Activated CD8-positive, alpha-beta memory T cell treated with anti-CD3 and anti-CD28 coated beads for 36 hours (primary cell): ENCODE results near the gene BIRC3. TPM values are rescaled to one million over a fixed set of nuclear protein-coding genes. Genes with fewer than 3 reads are reported as not detected.
"Not testable (repeated sequence)": the region's sequence is repeated elsewhere in the genome, so short reads cannot be mapped to it uniquely, and the experiment has no call there.

Experiments used
- CTCF ChIA-PET: fragments of 350-600 bp; sonication (Branson Sonifier 250); formaldehyde crosslinking; loops from one replicate; lab custom pipeline; 2021; ENCODE audit warnings: antibody characterized with exemption; lab: Charles Lee
- POLR2A ChIA-PET: fragments of 350-600 bp; sonication (Branson Sonifier 250); formaldehyde crosslinking; loops from one replicate; lab custom pipeline; 2021; ENCODE audit warnings: antibody characterized with exemption; lab: Charles Lee
- total RNA-seq, 2 experiments: library from RNA; stranded (reverse); gene quantifications; one replicate each; pipeline ENCODE4 v1.2.3, GENCODE V29; 2021

Gene BIRC3
- total RNA-seq, 2 experiments from 2014 or later: 171 to 177 TPM

DNA sequence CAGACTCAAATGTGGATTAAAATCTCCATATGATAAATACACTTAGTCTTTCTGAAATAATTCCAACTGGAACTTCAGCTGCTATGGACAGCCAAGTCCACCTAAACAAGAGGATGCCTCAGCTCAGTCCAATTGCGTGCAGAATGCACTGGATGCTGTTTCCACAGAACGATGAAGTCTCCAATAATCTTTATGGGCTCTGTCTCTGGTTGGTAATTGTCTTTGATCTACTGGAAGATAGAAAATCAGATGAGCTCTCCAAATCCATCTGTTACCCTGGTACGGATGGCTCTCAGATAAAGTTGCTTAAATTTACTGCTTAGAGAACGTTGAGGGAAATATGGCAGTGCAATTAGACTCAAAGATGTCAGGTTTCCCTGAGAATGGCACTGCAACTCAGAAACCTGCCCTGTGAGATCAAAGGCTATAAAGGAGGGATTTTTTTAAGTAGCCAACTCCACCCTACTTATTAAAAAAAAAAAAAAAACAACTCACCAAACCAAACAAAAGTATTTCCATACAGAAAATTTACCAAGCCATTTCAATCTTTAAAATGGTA lies 859 bp upstream of the BIRC3 start:
- POLR2A ChIA-PET: no interaction called here
- CTCF ChIA-PET: interaction anchor here (1.1 to 1.6 kb wide), 3 partner anchors 19 to 33 kb away, joined by 3 to 7 read pairs (median 4); no protein-coding TSS in a partner anchor

DNA sequence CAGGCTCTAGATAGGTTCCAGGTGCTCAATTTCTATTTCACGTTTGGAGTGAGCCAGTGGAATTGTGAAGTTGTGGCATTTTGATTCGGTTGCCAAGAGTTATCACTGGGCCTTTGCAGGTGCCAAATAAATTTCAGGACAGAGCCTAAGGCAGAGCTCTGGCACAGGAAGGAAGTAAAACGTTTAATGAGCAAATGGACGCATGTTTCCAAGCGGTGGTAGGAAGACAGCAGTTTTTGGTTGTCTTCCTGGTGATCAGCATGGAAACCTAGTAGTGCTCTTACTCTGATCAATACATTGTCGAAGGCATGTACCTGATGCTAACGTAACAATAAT lies 452 bp downstream of the BIRC3 start:
- ChIA-PET CTCF (interaction anchor here (0.8 to 2.9 kb wide), 5 partner anchors 8 to 134 kb away, joined by 3 to 25 read pairs (median 3); no protein-coding TSS in a partner anchor), POLR2A (interaction anchor here (0.9 to 1.6 kb wide), 4 partner anchors 12 to 135 kb away, joined by 3 to 7 read pairs (median 4); no protein-coding TSS in a partner anchor)

DNA sequence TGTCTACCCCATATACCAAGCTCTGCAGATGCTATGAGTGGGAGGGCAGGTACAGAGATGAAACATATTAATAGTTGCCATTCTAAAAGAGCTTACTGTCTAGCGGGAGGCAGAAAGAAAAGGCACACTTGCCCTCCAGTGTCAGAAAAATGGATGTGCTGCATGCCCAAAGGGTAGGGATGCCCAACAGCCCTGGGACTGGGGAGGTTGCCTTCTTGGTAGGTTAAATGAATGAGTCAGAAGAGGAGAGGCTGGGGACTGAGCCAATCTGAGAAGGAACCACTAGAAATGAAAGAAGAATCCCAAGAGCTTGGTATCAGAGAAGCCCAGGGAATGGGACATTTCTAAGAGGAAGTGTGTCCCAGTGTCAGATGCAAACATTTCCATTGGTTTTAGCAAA lies 1.2 kb downstream of the BIRC3 start:
- ChIA-PET POLR2A (interaction anchor here (0.8 to 1.6 kb wide), 5 partner anchors 12 to 135 kb away, joined by 3 to 7 read pairs (median 4); no protein-coding TSS in a partner anchor), CTCF (interaction anchor here (0.8 to 2.9 kb wide), 7 partner anchors 9 to 133 kb away, joined by 3 to 25 read pairs (median 3); no protein-coding TSS in a partner anchor)

DNA sequence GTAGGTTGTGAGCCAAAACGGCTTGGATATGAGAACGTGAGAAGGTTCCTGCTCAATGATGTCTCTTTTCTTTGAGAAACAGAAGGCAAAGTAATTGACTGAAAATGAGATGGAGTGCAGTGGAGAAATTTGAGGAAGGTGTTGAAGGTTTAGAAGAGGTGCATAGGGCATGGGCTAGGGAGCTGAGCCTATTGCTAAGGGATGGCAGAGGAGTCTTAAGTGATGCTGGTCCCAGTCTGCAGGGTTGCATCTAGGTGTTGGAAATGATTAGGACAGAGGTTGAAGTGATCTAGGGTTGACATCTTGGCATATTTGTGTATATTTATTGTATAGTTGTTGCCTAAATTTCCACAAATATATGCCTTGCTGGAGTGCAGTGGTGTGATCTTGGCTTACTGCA lies 2.3 kb downstream of the BIRC3 start:
- CTCF ChIA-PET: interaction anchor here (1.4 to 2.9 kb wide), 3 partner anchors 10 to 32 kb away, joined by 3 to 25 read pairs (median 4); no protein-coding TSS in a partner anchor
- POLR2A ChIA-PET: interaction anchor here (0.7 to 2.3 kb wide), 5 partner anchors 8 to 132 kb away, joined by 3 to 11 read pairs (median 4); no protein-coding TSS in a partner anchor

DNA sequence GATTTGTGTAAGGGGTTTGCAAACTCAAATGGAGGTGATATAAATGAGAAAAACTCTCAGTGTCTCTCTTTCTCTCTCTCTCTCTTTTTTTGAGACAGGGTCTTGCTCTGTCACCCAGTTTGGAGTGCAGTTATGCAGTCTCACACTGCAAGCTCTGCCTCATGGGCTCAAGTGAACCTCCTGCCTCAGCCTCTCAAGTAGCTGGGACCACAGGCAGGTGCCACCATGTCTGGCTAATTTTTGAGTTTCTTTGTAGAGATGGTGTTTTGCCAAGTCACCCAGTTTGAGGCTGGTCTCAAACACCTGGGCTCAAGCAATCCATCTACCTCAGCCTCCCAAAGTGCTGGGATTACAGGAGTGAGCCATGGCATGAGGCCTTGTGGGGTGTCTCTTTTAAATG lies 2.9 kb downstream of the BIRC3 start:
- CTCF ChIA-PET: interaction anchor here (1.3 to 2.9 kb wide), 3 partner anchors 22 to 32 kb away, joined by 3 to 25 read pairs (median 4); no protein-coding TSS in a partner anchor
- POLR2A ChIA-PET: interaction anchor here (0.6 to 2.3 kb wide), 4 partner anchors 19 to 269 kb away, joined by 3 to 11 read pairs (median 3); no protein-coding TSS in a partner anchor

DNA sequence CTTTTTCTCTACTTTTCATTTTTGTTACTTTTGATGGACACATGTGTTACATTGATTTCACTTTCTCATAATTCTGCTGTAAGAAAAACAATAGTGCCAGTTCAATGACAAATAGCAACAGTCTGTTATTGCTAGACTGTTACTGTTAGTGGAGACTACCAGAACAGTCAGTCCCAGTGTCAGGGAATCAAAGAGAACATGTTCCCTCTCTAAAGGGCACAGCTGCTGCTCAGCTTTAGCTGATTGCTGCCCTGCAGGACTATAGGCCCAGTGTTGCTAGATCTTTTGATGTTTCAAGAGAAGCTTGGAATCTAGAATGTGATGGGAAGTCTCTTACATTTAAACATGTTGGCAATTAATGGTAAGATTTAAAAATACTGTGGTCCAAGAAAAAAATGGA lies 3.4 kb downstream of the BIRC3 start:
- POLR2A ChIA-PET: interaction anchor here (0.6 to 2.3 kb wide), 2 partner anchors 26 to 269 kb away, joined by 3 to 11 read pairs; no protein-coding TSS in a partner anchor
- CTCF ChIA-PET: interaction anchor here (1.3 to 2.9 kb wide), 3 partner anchors 22 to 33 kb away, joined by 3 to 25 read pairs (median 4); no protein-coding TSS in a partner anchor

DNA sequence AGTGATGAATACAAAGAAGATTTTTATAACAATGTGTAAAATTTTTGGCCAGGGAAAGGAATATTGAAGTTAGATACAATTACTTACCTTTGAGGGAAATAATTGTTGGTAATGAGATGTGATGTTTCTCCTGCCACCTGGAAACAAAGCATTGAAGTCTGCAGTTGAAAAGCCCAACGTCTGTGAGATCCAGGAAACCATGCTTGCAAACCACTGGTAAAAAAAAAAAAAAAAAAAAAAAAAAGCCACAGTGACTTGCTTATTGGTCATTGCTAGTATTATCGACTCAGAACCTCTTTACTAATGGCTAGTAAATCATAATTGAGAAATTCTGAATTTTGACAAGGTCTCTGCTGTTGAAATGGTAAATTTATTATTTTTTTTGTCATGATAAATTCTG lies 5.3 kb downstream of the BIRC3 start:
- ChIA-PET CTCF (interaction anchor here (0.9 kb wide), 1 partner anchor 20 kb away, joined by 3 read pairs; no protein-coding TSS in a partner anchor), POLR2A (no interaction called here)

DNA sequence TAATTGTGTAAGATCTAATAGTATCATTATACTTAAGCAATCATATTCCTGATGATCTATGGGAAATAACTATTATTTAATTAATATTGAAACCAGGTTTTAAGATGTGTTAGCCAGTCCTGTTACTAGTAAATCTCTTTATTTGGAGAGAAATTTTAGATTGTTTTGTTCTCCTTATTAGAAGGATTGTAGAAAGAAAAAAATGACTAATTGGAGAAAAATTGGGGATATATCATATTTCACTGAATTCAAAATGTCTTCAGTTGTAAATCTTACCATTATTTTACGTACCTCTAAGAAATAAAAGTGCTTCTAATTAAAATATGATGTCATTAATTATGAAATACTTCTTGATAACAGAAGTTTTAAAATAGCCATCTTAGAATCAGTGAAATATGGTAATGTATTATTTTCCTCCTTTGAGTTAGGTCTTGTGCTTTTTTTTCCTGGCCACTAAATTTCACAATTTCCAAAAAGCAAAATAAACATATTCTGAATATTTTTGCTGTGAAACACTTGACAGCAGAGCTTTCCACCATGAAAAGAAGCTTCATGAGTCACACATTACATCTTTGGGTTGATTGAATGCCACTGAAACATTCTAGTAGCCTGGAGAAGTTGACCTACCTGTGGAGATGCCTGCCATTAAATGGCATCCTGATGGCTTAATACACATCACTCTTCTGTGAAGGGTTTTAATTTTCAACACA lies 6.4 kb downstream of the BIRC3 start:
- CTCF ChIA-PET: interaction anchor here (0.7 kb wide), 1 partner anchor 30 kb away, joined by 4 read pairs; no protein-coding TSS in a partner anchor
- POLR2A ChIA-PET: no interaction called here

DNA sequence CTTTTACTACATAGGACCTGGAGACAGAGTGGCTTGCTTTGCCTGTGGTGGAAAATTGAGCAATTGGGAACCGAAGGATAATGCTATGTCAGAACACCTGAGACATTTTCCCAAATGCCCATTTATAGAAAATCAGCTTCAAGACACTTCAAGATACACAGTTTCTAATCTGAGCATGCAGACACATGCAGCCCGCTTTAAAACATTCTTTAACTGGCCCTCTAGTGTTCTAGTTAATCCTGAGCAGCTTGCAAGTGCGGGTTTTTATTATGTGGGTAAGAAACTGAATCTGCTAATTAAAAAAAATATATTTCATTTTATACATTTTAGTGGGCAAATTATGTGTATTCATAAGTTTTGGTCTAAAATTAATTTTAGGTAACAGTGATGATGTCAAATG lies 7.8 kb downstream of the BIRC3 start:
- ChIA-PET CTCF (interaction anchor here (1.1 kb wide), 1 partner anchor 20 kb away, joined by 3 read pairs; no protein-coding TSS in a partner anchor), POLR2A (no interaction called here)

DNA sequence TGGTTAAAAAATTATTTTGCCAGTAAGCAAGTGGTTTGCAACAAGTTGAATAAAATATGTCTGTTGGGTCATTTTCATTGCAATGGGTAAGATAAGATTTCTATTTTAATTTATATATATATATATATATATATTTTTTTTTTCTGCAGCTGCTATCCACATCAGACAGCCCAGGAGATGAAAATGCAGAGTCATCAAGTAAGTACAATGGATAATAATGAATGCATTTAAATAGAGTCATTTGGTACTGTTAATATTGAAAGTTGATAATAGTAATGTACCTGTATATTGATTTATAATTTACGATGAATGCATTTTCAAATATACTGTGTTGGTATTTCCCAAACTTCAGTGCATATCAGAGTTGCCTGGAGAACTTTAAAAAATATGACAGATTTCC lies 11.5 kb downstream of the BIRC3 start:
- CTCF ChIA-PET: interaction anchor here (1.5 kb wide), 1 partner anchor 10 kb away, joined by 3 read pairs; no protein-coding TSS in a partner anchor
- POLR2A ChIA-PET: no interaction called here

DNA sequence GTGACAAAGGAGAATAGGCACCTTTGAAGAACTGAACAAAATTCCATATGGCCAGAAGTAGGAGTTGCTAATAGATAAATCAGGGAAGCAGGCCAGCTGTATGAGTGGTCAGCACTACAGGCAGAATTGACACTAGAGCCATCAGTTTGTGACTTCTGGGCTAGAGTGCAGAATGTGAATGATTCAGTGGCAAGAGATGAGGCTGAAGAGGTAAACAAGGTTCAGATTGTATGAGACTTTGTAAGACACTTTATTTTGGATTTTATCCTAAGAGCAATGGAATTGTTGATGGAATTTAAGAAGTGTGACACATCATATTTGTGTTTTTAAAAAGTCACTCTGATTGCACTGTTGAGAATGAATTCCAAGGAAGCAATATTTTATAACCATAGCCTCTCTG lies 12.9 kb downstream of the BIRC3 start:
- CTCF ChIA-PET: interaction anchor here (1.5 kb wide), 1 partner anchor 11 kb away, joined by 3 read pairs; no protein-coding TSS in a partner anchor

DNA sequence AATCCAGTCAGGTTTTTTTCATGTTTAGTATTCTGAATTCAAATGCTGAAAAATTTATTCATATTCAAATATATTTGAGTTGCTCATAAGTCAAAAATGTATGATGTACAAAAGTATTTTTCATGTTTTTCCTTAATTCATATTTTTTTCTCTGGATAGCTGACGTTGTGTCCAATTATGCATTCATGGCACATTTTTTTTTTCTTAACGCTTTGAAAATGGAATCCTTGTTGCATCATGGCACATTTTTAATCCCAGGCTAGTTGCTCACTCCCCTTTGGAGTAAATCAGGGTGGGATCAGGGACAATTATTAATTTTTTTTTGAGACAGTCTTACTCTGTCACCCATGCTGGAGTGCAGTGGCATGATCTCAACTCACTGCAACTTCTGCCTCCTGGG lies 14.1 kb downstream of the BIRC3 start:
- ChIA-PET POLR2A (no interaction called here), CTCF (no interaction called here)

More for the DNA sequence above, 12.9 kb downstream of the BIRC3 start:
- POLR2A ChIA-PET: interaction anchor here (0.6 kb wide), 1 partner anchor 11 kb away, joined by 6 read pairs; no protein-coding TSS in a partner anchor

DNA sequence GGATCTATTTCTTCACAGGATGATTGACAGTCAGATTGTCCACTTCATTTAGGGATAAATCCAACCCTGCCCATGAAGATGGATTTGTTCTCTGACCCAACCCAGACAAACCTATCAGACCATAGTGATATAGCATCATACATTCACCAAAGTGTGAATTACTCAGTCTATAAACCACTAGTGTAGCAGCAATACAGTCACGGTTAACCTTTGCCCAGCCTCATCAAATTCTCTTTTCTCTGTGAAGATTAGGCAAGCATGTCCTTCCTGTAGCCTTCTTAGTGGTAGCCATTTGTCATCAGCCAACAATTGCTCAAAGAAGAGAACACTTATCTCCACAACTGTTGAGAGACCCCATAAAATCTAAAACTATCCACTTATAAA lies 15.3 kb downstream of the BIRC3 start:
- ChIA-PET CTCF (no interaction called here), POLR2A (no interaction called here)

DNA sequence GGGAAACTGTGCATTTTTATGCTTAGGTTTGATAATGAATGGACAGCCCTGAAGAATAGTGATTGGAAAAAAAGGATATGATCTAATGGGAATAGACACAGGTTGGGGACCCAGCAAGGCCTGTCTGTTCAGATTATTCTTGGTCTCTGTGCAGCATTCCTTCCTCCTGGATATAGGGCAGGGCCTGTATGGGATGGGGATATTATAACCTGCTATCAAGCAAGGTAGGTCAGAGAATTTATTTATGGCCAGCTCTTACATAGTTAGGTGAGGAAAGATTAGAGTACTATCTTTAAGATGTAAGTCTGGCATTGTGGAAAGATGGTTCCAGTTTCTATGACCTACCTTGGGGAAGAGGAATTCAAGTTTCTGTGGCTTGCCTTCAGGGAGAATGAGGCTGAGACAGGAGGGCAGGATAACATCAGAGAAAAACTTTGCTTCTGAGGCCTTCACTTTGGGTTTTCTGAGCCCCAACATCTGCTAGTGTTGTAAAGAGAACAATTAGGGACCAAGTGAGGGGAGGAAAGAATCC lies 21.3 kb downstream of the BIRC3 start:
- ChIA-PET CTCF (no interaction called here), POLR2A (no interaction called here)

DNA sequence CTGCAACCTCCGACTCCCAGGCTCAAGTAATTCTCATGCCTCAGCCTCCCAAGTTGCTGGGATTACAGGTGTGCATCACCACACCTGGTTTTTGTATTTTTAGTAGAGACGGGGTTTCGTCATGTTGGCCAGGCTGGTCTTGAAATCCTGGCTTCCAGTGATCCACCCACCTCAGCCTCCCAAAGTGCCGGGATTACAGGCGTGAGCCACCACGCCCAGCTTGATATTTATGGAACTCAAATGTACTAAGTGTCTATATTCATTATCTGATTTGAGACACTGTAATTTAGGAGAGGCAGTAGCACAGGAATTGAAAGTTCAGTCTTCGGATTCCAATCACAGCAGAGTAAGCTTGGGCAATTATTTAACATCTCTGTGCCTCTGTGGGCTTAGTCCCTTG lies 24.0 kb downstream of the BIRC3 start:
- POLR2A ChIA-PET: not testable (repeated sequence)
- CTCF ChIA-PET: interaction anchor here (0.8 to 2.5 kb wide), 14 partner anchors 8 to 325 kb away, joined by 3 to 20 read pairs (median 4); no protein-coding TSS in a partner anchor

DNA sequence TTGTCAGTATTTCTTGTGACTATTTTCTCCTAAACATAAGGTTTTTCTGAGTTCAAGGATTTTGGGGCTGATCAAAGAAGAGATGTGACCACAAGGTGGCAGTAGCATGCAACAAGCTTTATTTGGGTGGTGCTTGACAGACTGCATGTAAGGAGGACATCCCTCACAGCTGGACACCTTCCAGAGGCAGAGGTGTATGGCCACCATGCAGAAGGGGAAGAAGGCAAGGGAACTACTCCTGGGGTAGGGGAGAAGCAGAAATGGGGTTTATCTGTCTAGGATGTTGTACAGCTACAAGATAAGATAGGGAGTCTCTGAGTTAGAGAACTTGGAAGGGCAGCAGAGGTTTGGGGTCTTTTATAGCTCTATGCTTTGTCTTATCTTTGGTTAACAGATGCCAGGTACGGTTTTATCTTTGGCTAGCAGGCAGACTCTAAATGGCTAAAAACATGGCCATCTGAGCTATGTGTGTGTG lies 24.6 kb downstream of the BIRC3 start:
- POLR2A ChIA-PET: no interaction called here
- CTCF ChIA-PET: interaction anchor here (0.8 to 2.5 kb wide), 17 partner anchors 8 to 325 kb away, joined by 3 to 20 read pairs (median 4); no protein-coding TSS in a partner anchor

DNA sequence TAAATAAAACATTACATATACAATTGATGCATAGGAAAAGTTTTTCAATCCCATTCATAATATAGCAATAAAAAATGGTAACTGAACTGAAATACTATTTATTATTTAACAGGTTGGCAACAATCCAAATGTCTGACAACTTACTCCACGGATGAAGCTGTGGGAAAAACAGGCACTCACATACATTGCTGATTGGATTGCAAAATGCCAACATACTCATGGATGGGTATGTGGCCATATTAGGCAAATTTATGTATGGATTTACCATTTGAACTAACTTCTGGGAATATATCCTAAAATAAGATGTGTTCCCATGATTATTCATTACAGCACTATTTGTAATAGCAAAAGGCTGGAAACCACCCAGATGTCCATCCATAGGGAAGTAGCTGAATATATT lies 26.5 kb downstream of the BIRC3 start:
- ChIA-PET CTCF (interaction anchor here (1.0 to 1.5 kb wide), 5 partner anchors 9 to 267 kb away, joined by 3 to 4 read pairs (median 3); no protein-coding TSS in a partner anchor), POLR2A (no interaction called here)

DNA sequence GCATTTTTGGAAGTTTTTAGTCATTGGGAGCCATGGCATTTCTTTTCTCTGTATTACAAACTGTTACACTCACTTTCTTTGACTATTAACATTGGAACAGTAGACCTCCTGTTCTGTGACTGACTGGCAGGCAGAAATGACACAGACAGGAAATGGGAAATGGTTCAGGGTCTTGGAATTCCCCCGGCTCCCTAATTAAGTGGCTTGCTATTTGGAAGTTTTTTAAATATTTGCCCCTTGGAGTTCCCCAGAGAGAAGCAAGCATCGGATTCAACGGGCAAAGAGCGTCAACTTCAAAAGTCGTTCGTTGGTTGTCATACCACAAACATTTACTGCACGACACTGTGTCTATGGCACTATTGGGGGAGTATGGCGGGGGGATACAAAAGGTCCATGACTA lies 28.6 kb downstream of the BIRC3 start:
- ChIA-PET CTCF (no interaction called here), POLR2A (no interaction called here)

DNA sequence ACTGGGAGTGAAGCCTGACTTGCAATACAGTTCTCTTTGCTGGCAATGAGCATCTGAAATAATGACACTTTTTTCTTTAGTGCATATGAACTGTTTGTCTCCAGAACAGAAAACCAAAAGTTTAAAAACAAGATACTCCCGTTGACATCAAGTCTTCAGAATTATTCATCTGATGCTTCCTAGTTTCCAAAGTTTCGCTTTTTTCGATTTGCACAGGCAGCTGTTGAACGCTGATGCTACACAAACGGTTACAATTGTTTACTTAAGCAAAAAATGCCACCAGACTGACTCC lies 29.1 kb downstream of the BIRC3 start:
- ChIA-PET CTCF (no interaction called here), POLR2A (no interaction called here)
